Neural cell (in vitro differentiated cells): Measurements from ENCODE around the gene PTMS. TPM values are rescaled to one million over a fixed set of nuclear protein-coding genes. Genes with fewer than 3 reads are reported as not detected.

Experiments
- H2AFZ ChIP-seq: fragments of 200-600, 300-800 bp; sonication (generic), shearing (Covaris generic); 2 replicates; pipeline ENCODE4 v1.6.0; 2014; ENCODE audit warnings: low read depth, mild to moderate bottlenecking, antibody characterized with exemption, low read length, moderate library complexity
- H3F3A ChIP-seq: fragments of 200-600 bp; shearing (Covaris generic); 2 replicates; pipeline ENCODE4 v1.6.1; 2016; ENCODE audit warnings: mild to moderate bottlenecking, moderate library complexity, mixed read lengths, antibody characterized with exemption, low read length; ENCODE audit not compliant: insufficient read depth, poor library complexity, severe bottlenecking
- H3K27ac ChIP-seq: fragments of 200-600, 300-800 bp; sonication (generic), shearing (Covaris generic); 2 replicates; pipeline ENCODE4 v1.5.1; 2014; ENCODE audit warnings: mild to moderate bottlenecking, low read length, moderate library complexity
- H3K27me3 ChIP-seq: fragments of 300-800, 200-600 bp; sonication (generic), shearing (Covaris generic); 2 replicates; pipeline ENCODE4 v1.6.0; 2014; ENCODE audit warnings: mild to moderate bottlenecking, low read depth, low read length, moderate library complexity; ENCODE audit not compliant: insufficient read depth
- H3K36me3 ChIP-seq: fragments of 300-800, 200-600 bp; sonication (generic), shearing (Covaris generic); 2 replicates; pipeline ENCODE4 v1.5.1; 2014; ENCODE audit warnings: mild to moderate bottlenecking, antibody characterized with exemption, low read length, moderate library complexity; ENCODE audit not compliant: insufficient read depth
- H3K4me2 ChIP-seq: fragments of 300-800, 200-600 bp; sonication (generic), shearing (Covaris generic); 2 replicates; pipeline ENCODE4 v1.6.0; 2014; ENCODE audit warnings: mild to moderate bottlenecking, low read length
- H3K4me3 ChIP-seq: fragments of 300-800, 200-600 bp; sonication (generic), shearing (Covaris generic); 2 replicates; pipeline ENCODE4 v1.5.1; 2014; ENCODE audit warnings: mild to moderate bottlenecking, low read length, moderate library complexity
- H3K79me2 ChIP-seq: fragments of 200-600 bp; shearing (Covaris generic); replicated peaks from 2 replicates; pipeline ENCODE4 v1.6.0; 2014; ENCODE audit warnings: mild to moderate bottlenecking, low read length, moderate library complexity; ENCODE audit not compliant: insufficient read depth
- H3K9ac ChIP-seq: fragments of 300-800, 200-600 bp; sonication (generic), shearing (Covaris generic); 2 replicates; pipeline ENCODE4 v1.6.1; 2016; ENCODE audit warnings: mild to moderate bottlenecking, low read length, mixed read lengths
- H3K9me2 ChIP-seq: fragments of 200-600 bp; shearing (Covaris generic); 2 replicates; pipeline ENCODE4 v1.6.1; 2016; ENCODE audit warnings: mild to moderate bottlenecking, low read length, mixed read lengths; ENCODE audit not compliant: insufficient read depth
- H3K9me3 ChIP-seq: fragments of 200-600, 300-800 bp; sonication (generic), shearing (Covaris generic); 2 replicates; pipeline ENCODE4 v1.6.1; 2016; ENCODE audit warnings: mild to moderate bottlenecking, mixed run types, low read length, moderate library complexity, mixed read lengths
- H4K20me1 ChIP-seq: fragments of 200-600 bp; shearing (Covaris generic); 2 replicates; pipeline ENCODE4 v1.6.1; 2016; ENCODE audit warnings: mild to moderate bottlenecking, mixed run types; ENCODE audit not compliant: insufficient read depth
- EP300 ChIP-seq: fragments of 450-650 bp; conservative IDR thresholded peaks from 2 replicates; pipeline ENCODE4 v1.6.1; 2014; ENCODE audit warnings: antibody characterized with exemption, mild to moderate bottlenecking, moderate library complexity; ENCODE audit not compliant: poor library complexity, severe bottlenecking
- EZH2 ChIP-seq: fragments of 200-600, 300-800 bp; shearing (Covaris generic), sonication (generic); IDR thresholded peaks from 2 replicates; pipeline ENCODE4 v1.6.1; 2014; ENCODE audit warnings: antibody characterized with exemption, low read length, borderline replicate concordance, mild to moderate bottlenecking; ENCODE audit not compliant: insufficient read depth, poor library complexity, severe bottlenecking
- MXI1 ChIP-seq: fragments of 450-650 bp; conservative IDR thresholded peaks from 2 replicates; pipeline ENCODE4 v1.6.1; 2014; ENCODE audit warnings: antibody characterized with exemption, mild to moderate bottlenecking; ENCODE audit not compliant: poor library complexity, severe bottlenecking
- POLR2AphosphoS5 ChIP-seq: IDR thresholded peaks from 2 replicates; pipeline ENCODE4 v1.6.1; 2012
- RAD21 ChIP-seq: fragments of 450-650 bp; conservative IDR thresholded peaks from 2 replicates; pipeline ENCODE4 v1.6.1; 2014; ENCODE audit warnings: antibody characterized with exemption, mild to moderate bottlenecking, moderate library complexity
- REST ChIP-seq: IDR thresholded peaks from 2 replicates; pipeline ENCODE4 v1.6.1; 2012; ENCODE audit warnings: borderline replicate concordance
- SMC3 ChIP-seq: fragments of 450-650 bp; conservative IDR thresholded peaks from 2 replicates; pipeline ENCODE4 v1.6.1; 2014; ENCODE audit warnings: antibody characterized with exemption, mild to moderate bottlenecking, moderate library complexity; ENCODE audit not compliant: poor library complexity
- TAF1 ChIP-seq: IDR thresholded peaks from 2 replicates; pipeline ENCODE4 v1.6.1; 2012; ENCODE audit warnings: low read depth
- polyA plus RNA-seq: library from polyadenylated mRNA; depleted of rRNA; stranded (reverse); fragments of >200 nt; gene quantifications from 2 replicates; pipeline ENCODE4 v1.2.3, GENCODE V29; 2014
- TF ChIP-seq, protein P1 (sequence below): fragments of 450-650 bp; IDR thresholded peaks from 2 replicates; pipeline ENCODE4 v1.5.1; 2014; ENCODE audit warnings: antibody characterized with exemption, mild to moderate bottlenecking, moderate library complexity; ENCODE audit not compliant: poor library complexity, severe bottlenecking

Gene PTMS
- polyA plus RNA-seq, 1 donor from 2014 or later, result 557 TPM

- H3K27ac ChIP-seq, result no peak overlapping the region
Measured at GRCh38 chr12:6817662-6818157, 51.5 kb downstream of the PTMS start.

DNA sequence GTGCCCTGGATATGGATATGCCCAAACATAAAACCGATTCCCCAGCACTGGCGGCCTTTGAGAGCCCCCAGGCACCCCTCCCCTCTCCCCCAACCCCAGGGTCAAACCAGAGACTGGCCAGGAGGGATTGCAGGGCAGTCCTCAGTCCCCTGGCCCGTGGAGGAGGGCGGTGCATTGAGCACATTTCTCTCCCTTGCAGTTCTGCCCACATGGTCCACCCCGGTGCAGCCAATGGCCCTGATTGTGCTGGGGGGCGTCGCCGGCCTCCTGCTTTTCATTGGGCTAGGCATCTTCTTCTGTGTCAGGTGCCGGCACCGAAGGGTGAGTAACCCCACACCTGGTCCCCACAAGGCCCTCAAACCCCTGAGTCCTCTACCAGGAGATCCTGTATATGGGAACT, 52.1 kb downstream of the PTMS start:
- Histone ChIP-seq H3K9me2 (no peaks in the 10 kb centered on the region), H3K4me3 (no peak overlapping the region), H3K27ac (no peak overlapping the region), H3F3A (no peaks in the 10 kb centered on the region), H3K9me3 (no peaks in the 10 kb centered on the region), H4K20me1 (no peaks in the 10 kb centered on the region), H2AFZ (no peak overlapping the region), H3K36me3 (no peaks in the 10 kb centered on the region), H3K27me3 (no peaks in the 10 kb centered on the region), H3K4me2 (no peak overlapping the region), H3K79me2 (peaks cover 25% of the 10 kb centered on the region), H3K9ac (no peak overlapping the region)
- TF ChIP-seq EZH2 (no peak), RAD21 (no peak), TAF1 (no peak), EP300 (no peak), POLR2AphosphoS5 (no peak), MXI1 (no peak), REST (no peak), SMC3 (no peak)
- TF ChIP-seq, protein P1, sequence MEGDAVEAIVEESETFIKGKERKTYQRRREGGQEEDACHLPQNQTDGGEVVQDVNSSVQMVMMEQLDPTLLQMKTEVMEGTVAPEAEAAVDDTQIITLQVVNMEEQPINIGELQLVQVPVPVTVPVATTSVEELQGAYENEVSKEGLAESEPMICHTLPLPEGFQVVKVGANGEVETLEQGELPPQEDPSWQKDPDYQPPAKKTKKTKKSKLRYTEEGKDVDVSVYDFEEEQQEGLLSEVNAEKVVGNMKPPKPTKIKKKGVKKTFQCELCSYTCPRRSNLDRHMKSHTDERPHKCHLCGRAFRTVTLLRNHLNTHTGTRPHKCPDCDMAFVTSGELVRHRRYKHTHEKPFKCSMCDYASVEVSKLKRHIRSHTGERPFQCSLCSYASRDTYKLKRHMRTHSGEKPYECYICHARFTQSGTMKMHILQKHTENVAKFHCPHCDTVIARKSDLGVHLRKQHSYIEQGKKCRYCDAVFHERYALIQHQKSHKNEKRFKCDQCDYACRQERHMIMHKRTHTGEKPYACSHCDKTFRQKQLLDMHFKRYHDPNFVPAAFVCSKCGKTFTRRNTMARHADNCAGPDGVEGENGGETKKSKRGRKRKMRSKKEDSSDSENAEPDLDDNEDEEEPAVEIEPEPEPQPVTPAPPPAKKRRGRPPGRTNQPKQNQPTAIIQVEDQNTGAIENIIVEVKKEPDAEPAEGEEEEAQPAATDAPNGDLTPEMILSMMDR, result no peak

More at GRCh38 chr12:6817662-6818157, 51.5 kb downstream of the PTMS start:
- Histone ChIP-seq H3F3A (no peaks in the 10 kb centered on the region), H3K27me3 (no peaks in the 10 kb centered on the region), H3K9ac (no peak overlapping the region), H4K20me1 (no peaks in the 10 kb centered on the region), H3K9me2 (no peaks in the 10 kb centered on the region), H3K36me3 (no peaks in the 10 kb centered on the region), H3K79me2 (peaks cover 21% of the 10 kb centered on the region), H3K4me2 (no peak overlapping the region), H2AFZ (no peak overlapping the region), H3K4me3 (no peak overlapping the region), H3K9me3 (no peaks in the 10 kb centered on the region)
- no peak for TF ChIP-seq RAD21

GRCh38 chr12:6818645-6819044, 52.5 kb downstream of the PTMS start:
- no peak overlapping the region for H3K9ac ChIP-seq
- no peaks in the 10 kb centered on the region for H4K20me1 ChIP-seq
- H3K36me3 ChIP-seq, result no peaks in the 10 kb centered on the region
- no peak overlapping the region for H3K4me3 ChIP-seq
- no peak overlapping the region for H3K27ac ChIP-seq
- H3K9me3 ChIP-seq, result no peaks in the 10 kb centered on the region
- no peak overlapping the region for H3K4me2 ChIP-seq
- no peaks in the 10 kb centered on the region for H3K9me2 ChIP-seq
- H3K27me3 ChIP-seq, result no peaks in the 10 kb centered on the region
- H2AFZ ChIP-seq, result no peak overlapping the region
- no peaks in the 10 kb centered on the region for H3F3A ChIP-seq
- H3K79me2 ChIP-seq, result peaks cover 25% of the 10 kb centered on the region
- TF ChIP-seq EP300 (no peak), TAF1 (no peak), REST (no peak), EZH2 (no peak), MXI1 (no peak), SMC3 (no peak), RAD21 (no peak), POLR2AphosphoS5 (no peak)
- TF ChIP-seq, protein P1, result no peak
